DOHH2 (cell line): ENCODE data around the gene POGLUT2.
"Not testable (repeated sequence)": the region's sequence is repeated elsewhere in the genome, so short reads cannot be mapped to it uniquely, and the experiment has no call there.

ENCODE experiments used
- H3F3A ChIP-seq: fragments of 200-600 bp; sonication (generic), shearing (Covaris generic); 2 replicates; pipeline ENCODE4 v1.6.0; 2016; ENCODE audit warnings: antibody characterized with exemption, mild to moderate bottlenecking; ENCODE audit not compliant: control insufficient read depth, insufficient read depth
- H3K27ac ChIP-seq: fragments of 200-600 bp; sonication (generic); 2 replicates; pipeline ENCODE4 v1.5.1; 2014; ENCODE audit warnings: low read depth, mild to moderate bottlenecking, low read length, moderate library complexity
- H3K27me3 ChIP-seq: fragments of 200-600 bp; sonication (generic); 2 replicates; pipeline ENCODE4 v1.6.1; 2014; ENCODE audit warnings: mild to moderate bottlenecking, low read length, mixed read lengths; ENCODE audit not compliant: control insufficient read depth
- H3K36me3 ChIP-seq: fragments of 200-600 bp; sonication (generic); 2 replicates; pipeline ENCODE4 v1.6.1; 2014; ENCODE audit warnings: mild to moderate bottlenecking, low read length, moderate library complexity, mixed read lengths; ENCODE audit not compliant: control insufficient read depth
- H3K4me1 ChIP-seq: fragments of 200-600 bp; sonication (generic); 2 replicates; pipeline ENCODE4 v1.6.1; 2014; ENCODE audit warnings: mild to moderate bottlenecking, low read length, mixed read lengths; ENCODE audit not compliant: control insufficient read depth
- H3K4me2 ChIP-seq: fragments of 200-600 bp; sonication (generic); 2 replicates; pipeline ENCODE4 v1.6.0; 2014; ENCODE audit warnings: mild to moderate bottlenecking, low read length, moderate library complexity
- H3K4me3 ChIP-seq: fragments of 200-600 bp; sonication (generic); 2 replicates; pipeline ENCODE4 v1.5.1; 2014; ENCODE audit warnings: mild to moderate bottlenecking, low read length, mixed read lengths
- H3K79me2 ChIP-seq: fragments of 200-600 bp; sonication (generic); 2 replicates; pipeline ENCODE4 v1.6.1; 2014; ENCODE audit warnings: mild to moderate bottlenecking, low read length, mixed read lengths; ENCODE audit not compliant: control insufficient read depth
- H3K9me2 ChIP-seq: fragments of 200-600 bp; sonication (generic); replicated peaks from 2 replicates; pipeline ENCODE4 v1.6.1; 2014; ENCODE audit warnings: mild to moderate bottlenecking, low read length, mixed read lengths; ENCODE audit not compliant: control insufficient read depth
- H3K9me3 ChIP-seq: fragments of 200-600 bp; sonication (generic); 2 replicates; pipeline ENCODE4 v1.6.1; 2014; ENCODE audit warnings: antibody characterized with exemption, low read length, mixed read lengths; ENCODE audit not compliant: control insufficient read depth, insufficient read depth
- H4K20me1 ChIP-seq: fragments of 200-600 bp; sonication (generic); 2 replicates; pipeline ENCODE4 v1.6.0; 2014; ENCODE audit warnings: low read depth, mild to moderate bottlenecking, antibody characterized with exemption, low read length, moderate library complexity; ENCODE audit not compliant: control insufficient read depth, insufficient read depth
- CTCF ChIP-seq: fragments of 200-600 bp; sonication (generic); IDR thresholded peaks from one replicate; pipeline ENCODE4 v1.5.1; 2014; ENCODE audit warnings: antibody characterized with exemption, mild to moderate bottlenecking, low read depth, low read length; ENCODE audit not compliant: poor library complexity, severe bottlenecking
- EZH2phosphoT487 ChIP-seq: fragments of 200-600 bp; sonication (generic); IDR thresholded peaks from 2 replicates; pipeline ENCODE4 v1.6.1; 2017; ENCODE audit warnings: borderline replicate concordance, mild to moderate bottlenecking, antibody characterized with exemption, low read length, moderate library complexity, mixed read lengths

The POGLUT2 gene

GRCh38 chr13:102784483-102784882, 14.3 kb downstream of the POGLUT2 start:
- H3K9me3 ChIP-seq = peaks cover 9% of the 10 kb centered on the region; the same call in 1 of the 2 replicates
- no peaks in the 10 kb centered on the region for H3F3A ChIP-seq
- H3K9me2 ChIP-seq = no peaks in the 10 kb centered on the region
- no peak overlapping the region for H3K4me2 ChIP-seq
- H3K4me1 ChIP-seq = no peaks in the 10 kb centered on the region
- no peaks in the 10 kb centered on the region for H4K20me1 ChIP-seq
- H3K27me3 ChIP-seq = no peaks in the 10 kb centered on the region
- H3K27ac ChIP-seq = no peak overlapping the region
- no peaks in the 10 kb centered on the region for H3K79me2 ChIP-seq
- no peak for TF ChIP-seq CTCF
- no peak for TF ChIP-seq EZH2phosphoT487
- no peak overlapping the region for H3K4me3 ChIP-seq
- peaks cover 16% of the 10 kb centered on the region for H3K36me3 ChIP-seq

GRCh38 chr13:102781591-102781990, 17.2 kb downstream of the POGLUT2 start:
- no peak overlapping the region for H3K4me3 ChIP-seq
- peaks cover 8% of the 10 kb centered on the region for H3K36me3 ChIP-seq
- no peaks in the 10 kb centered on the region for H4K20me1 ChIP-seq
- no peaks in the 10 kb centered on the region for H3K79me2 ChIP-seq
- H3K9me3 ChIP-seq = peaks cover 9% of the 10 kb centered on the region; the same call in 1 of the 2 replicates
- no peaks in the 10 kb centered on the region for H3K27me3 ChIP-seq
- H3F3A ChIP-seq = no peaks in the 10 kb centered on the region
- no peak overlapping the region for H3K4me2 ChIP-seq
- no peak for TF ChIP-seq EZH2phosphoT487
- no peak for TF ChIP-seq CTCF
- no peaks in the 10 kb centered on the region for H3K9me2 ChIP-seq
- no peaks in the 10 kb centered on the region for H3K4me1 ChIP-seq
- H3K27ac ChIP-seq = no peak overlapping the region

GRCh38 chr13:102780656-102781055, 18.1 kb downstream of the POGLUT2 start:
- not testable (repeated sequence) for H3K4me3 ChIP-seq, H3K9me3 ChIP-seq, H3K4me2 ChIP-seq

GRCh38 chr13:102779436-102780159, 19.2 kb downstream of the POGLUT2 start:
- H3K27ac ChIP-seq = no peak overlapping the region
- H3K27me3 ChIP-seq = no peaks in the 10 kb centered on the region
- no peaks in the 10 kb centered on the region for H3K36me3 ChIP-seq
- no peaks in the 10 kb centered on the region for H3K9me2 ChIP-seq
- no peak overlapping the region for H3K4me3 ChIP-seq
- H3K4me2 ChIP-seq = no peak overlapping the region
- H4K20me1 ChIP-seq = no peaks in the 10 kb centered on the region
- no peaks in the 10 kb centered on the region for H3F3A ChIP-seq
- no peak for TF ChIP-seq EZH2phosphoT487
- no peak for TF ChIP-seq CTCF
- H3K9me3 ChIP-seq = peaks cover 9% of the 10 kb centered on the region; the same call in 1 of the 2 replicates
- no peaks in the 10 kb centered on the region; the same call in 1 of the 2 replicates for H3K4me1 ChIP-seq
- no peaks in the 10 kb centered on the region for H3K79me2 ChIP-seq

More at GRCh38 chr13:102780656-102781055, 18.1 kb downstream of the POGLUT2 start:
- H3K36me3 ChIP-seq, H3K4me1 ChIP-seq, H3F3A ChIP-seq, H3K9me2 ChIP-seq, H3K79me2 ChIP-seq, H3K27me3 ChIP-seq, H4K20me1 ChIP-seq, H3K27ac ChIP-seq: not testable (repeated sequence)
